Activated CD8-positive, alpha-beta memory T cell treated with anti-CD3 and anti-CD28 coated beads for 1 hour (primary cell): ENCODE results near the gene SYTL1.

ENCODE experiments used
- DNase-seq, 2 donors: peaks; one replicate each; pipeline ENCODE4 v3.0.0-alpha.2; 2020; ENCODE audit warnings: low read depth in 1 of 2; ENCODE audit errors: extremely low read depth in 1 of 2

SYTL1 gene

GRCh38 chr1:27400082-27400962 lies 58.5 kb downstream of the SYTL1 start:
- DNase-seq: no peak

- DNase-seq: no peak
Observed at GRCh38 chr1:27400963-27401341, 59.1 kb downstream of the SYTL1 start.

- DNase-seq: no peak
Observed at GRCh38 chr1:27402349-27402754, 60.5 kb downstream of the SYTL1 start.

- no peak for DNase-seq
Observed at GRCh38 chr1:27403065-27403726, 61.4 kb downstream of the SYTL1 start.
